HG03139 (cell line): ENCODE measurements around the gene PAX7.

Experiments used
- ATAC-seq: cut with Tn5 transposase; IDR thresholded peaks from one replicate; pipeline ENCODE4 v1.9.1; 2021; ENCODE audit not compliant: unreplicated experiment

The PAX7 gene

GRCh38 chr1:18618546-18619466 is 11.8 kb upstream of the PAX7 start:
- no peak for ATAC-seq

GRCh38 chr1:18619467-18619835 is 11.2 kb upstream of the PAX7 start:
- no peak for ATAC-seq

DNA sequence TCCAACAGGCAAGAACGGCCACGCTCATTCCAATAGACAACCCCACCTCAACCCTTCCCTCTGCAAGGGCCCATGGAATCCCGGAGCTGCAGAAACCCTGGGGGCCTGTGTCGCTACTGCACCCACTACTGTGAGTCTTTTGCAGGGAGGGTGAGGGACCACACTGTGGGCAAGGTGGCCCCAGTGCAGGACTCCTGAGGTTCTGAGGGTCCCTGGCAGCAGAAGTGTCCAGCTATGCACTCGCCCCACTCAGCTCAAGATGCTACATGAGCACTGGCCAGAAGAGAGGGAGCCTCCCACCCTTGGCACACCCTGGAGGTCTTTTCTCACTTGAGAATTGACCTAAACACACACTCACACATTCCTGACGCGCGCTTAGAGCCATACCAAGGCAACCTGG is 2.1 kb upstream of the PAX7 start:
- ATAC-seq = no peak

DNA sequence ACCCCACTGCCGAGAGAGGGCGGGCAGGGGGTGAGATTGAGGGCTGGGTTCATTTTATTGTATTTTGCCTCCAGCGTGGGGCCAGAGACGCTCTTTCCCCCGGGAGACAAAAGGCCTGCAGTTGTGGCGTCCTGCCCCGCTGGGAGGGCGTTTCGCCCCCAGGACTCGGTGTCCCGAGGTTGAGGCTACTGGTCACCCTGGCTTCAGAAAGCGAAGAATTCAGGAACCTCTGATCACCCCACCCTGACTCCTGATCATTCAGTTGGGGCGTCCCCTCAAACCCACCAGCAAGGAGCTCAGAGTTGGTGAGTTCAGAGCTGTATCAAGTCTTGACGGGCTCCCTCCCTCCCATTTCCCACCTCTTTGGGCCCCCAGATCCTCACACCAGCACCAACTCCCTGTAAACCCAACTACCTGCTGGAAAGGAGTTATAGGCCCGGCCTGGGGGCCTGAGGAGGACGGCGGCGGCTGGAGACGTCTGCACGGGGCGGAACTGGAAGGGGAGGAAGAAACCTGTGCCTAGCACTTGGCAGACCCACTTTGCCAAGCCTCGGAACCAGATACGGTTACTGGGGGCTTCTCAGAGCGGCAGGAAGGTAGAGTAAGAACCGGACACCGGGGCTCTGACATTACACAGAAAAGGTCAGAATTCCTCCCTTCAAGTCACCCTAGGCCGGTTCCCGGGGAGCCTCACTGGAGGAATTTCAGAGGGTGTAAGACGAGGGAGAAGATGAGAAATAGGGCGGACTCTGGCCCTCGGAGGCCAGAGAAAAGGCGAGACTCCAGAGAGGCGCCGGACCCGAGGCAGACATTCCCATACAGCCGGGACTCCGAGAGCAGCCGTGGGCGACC is 761 bp upstream of the PAX7 start:
- ATAC-seq = no peak

DNA sequence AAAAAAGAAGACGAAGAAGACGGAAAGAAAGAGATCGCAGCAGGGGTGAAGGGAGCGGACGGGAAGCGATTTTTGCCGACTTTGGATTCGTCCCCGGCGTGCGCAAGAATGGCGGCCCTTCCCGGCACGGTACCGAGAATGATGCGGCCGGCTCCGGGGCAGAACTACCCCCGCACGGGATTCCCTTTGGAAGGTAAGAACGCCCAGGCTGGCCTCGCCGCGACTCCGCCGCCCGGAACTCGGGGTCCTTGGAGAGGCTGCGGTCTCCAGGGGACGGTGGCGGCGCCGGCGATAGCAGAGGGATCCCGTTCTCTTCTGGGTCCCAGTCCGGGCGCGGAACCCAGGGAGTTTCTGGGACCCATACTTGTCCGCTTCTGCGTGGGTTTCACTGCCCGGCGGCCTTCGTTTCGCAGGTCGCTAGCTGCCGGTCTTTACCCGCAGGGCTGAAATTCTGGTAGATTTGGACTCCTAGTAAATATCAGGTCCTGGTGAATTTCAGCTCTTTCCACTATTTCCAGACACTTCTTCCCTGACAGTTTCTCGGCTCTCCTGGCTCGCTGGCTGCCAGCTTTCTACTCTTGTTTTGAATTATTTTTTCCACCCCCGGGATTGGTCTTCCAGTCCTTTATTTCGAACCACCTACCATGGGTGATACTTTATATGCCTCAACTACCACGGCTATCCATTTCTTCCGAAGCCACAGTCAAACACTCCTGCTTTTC is 1.0 kb downstream of the PAX7 start:
- ATAC-seq = no peak

DNA sequence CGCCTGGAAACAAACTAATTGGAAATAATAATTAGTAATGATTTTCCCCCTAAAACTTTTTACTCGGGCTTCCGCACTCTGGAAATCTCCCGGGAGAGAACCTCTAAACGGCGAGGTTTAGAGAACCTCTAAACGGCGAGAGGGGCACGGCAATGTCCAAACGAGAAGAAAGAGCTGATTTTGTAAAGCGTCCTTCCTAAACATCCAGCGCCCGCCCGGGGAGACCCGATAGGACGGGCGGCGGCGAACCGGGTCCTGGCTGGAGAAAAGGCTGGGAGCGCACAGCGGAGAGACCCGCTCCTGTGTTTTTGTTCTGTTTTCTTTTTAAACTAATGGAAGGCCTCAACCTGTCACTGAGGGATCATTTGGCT is 1.6 kb downstream of the PAX7 start:
- ATAC-seq = no peak

GRCh38 chr1:18632783-18633421 is 2.3 kb downstream of the PAX7 start:
- ATAC-seq = no peak

- no peak for ATAC-seq
These were observed 2.9 kb downstream of the PAX7 start for GRCh38 chr1:18633422-18634155.

DNA sequence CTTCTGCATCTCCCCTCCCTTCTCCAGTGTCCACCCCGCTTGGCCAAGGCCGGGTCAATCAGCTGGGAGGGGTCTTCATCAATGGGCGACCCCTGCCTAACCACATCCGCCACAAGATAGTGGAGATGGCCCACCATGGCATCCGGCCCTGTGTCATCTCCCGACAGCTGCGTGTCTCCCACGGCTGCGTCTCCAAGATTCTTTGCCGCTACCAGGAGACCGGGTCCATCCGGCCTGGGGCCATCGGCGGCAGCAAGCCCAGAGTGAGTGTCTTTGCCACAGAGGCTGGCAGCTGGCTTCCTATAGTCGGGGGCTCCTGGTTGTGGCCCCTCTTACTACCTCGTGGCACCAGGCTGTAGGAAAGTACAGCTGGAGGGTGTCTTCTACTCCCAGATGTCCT is 3.6 kb downstream of the PAX7 start:
- no peak for ATAC-seq

DNA sequence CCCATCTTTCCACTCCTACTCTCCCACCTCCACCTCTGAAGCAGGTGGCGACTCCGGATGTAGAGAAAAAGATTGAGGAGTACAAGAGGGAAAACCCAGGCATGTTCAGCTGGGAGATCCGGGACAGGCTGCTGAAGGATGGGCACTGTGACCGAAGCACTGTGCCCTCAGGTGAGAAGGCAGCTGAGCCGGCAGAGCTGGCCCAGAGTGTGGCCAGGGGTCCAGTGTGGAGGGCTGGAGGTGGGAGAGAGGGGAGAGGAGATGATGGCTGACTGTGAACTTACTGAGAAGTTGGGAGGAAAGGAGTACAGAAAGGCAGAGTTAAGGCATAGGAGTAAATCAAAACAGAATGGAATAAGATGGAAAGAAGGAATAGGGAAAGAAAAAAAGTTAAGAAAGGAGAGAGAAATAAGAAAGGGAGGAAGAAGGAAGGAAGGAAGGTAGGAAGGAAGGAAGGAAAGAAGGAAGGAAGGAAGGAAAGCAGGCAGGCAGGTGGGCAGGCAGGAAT is 4.5 kb downstream of the PAX7 start:
- ATAC-seq = no peak

GRCh38 chr1:18635891-18636595 is 5.4 kb downstream of the PAX7 start:
- no peak for ATAC-seq

DNA sequence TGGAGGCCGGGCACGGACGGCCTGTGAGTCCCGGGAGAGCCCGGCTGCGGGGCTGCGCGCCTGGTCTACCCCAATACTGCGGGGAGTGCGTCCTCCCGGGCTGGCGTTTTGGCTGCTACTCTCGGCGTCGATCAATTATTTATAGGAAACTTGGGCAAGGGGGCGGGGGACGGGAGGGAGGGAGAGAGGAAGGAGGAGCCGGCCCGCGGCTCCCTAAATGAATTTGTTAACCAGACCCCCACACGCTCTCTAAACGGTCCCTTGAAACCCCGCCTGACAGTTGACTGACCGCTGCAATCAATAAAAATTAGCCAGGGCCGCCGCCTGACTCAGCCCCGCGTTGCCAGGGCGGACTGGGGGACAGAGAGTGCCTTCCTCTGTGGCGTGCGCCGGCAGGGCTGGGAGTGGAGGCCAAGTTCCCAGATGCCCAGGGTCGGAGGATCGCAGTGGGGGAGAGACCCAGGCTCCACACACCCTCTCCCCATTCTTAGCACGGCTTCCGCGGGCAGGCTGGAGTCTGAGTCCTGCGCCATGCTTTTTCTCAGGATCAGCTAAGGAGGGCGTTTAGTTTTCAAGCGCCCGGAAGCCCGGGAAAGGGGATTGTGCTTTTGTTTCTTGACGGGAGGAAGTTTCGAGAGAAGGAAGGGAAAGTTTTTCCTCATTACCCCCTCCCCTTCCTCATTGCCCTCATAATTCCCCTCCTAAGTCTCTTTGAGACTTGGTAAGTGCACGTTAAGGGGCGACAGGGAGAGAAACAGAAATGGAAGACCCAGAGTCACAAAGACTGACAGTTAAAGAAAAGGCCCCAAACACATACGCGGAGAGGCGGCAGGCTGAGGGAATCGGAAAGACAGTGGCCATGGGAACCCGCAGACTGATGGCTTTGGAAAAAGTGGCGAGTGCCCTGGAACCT is 6.2 kb downstream of the PAX7 start:
- no peak for ATAC-seq

DNA sequence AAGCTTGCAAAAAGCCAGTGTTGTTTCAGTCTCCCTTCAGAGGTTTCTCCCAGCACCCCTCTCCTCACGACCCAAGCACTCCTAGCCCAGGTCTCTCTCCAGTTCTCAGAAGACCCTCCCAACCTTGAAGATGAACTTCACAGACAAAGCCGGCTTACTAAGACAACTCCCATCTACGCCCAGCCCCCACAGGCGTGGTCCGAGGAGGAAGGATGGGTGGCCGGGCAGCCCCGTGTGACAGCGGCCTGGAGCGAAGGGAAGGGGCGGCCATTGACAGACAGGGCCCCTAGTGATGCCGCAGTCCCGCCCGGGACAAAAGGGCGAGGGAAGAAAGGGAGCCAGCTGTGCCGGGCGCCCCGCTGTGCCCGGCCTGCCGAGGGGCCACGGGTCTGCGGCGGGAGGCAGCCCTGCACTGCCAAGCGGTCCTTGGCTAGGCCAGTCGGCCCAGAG is 6.9 kb downstream of the PAX7 start:
- no peak for ATAC-seq

DNA sequence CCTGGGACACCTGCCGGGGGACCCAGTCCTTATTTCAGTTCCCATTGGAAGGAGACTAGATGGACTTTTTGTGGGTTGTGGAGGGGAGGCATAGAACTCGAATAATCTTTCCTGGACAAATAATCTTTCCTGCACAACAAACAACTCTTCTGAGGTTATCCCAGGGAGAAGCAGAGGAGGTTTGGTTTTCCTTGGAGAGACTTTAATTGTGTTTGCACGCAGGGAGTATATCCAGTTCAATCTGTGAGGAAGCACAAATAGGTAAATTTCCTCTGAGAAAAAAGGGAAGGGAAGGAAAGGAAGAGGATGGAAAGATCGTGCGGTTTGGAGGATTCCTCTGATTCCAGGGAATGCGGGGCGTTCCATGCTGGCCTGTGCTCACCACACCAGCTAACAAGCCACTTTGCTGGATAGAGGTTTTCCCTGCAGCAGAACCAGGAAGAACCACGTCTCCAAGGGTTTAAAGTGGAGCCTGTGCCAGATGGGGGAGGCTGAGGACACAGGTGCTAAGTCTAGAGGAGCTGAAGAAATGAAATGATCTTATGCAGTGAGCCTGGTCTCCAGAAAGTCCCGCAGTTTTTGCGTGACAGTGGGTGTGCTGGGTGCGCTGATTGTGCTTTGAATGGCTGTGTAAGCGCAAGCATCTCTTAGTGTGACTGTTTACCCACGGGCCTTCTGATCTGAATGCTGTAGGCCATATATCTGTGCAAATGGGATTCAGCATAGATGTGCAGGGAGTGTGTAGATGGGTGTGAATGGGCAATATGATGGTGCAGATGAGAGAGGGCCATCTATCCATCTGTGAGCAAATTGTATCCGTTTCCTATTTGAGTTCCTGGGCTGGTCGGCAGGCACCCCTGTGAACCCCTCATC is 7.6 kb downstream of the PAX7 start:
- no peak for ATAC-seq

DNA sequence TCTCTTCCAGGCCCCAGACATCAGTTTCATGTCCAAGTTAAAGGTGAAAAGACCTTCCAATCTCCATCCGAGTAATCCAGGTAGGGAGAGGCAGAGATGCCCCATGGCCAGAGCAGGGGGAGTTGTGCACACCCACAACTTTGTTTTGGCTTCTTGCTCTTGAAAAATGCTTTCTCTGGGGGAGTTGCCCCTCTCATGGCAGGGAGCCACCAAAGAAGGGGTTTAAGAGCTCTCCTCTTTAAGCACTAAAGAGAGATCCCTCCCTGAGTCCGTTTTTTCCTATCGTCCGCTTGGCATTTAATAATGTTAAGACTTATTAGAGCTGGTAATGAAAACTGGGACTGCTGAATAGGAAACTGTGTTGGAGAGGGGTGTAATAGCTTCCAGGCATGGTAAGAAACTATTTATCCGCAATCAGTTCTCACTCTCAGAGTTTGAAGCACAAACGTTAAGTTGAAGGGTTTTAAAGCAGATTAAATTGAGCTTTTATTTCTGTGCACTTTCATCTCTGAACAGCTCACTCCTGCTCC is 8.3 kb downstream of the PAX7 start:
- ATAC-seq = no peak

DNA sequence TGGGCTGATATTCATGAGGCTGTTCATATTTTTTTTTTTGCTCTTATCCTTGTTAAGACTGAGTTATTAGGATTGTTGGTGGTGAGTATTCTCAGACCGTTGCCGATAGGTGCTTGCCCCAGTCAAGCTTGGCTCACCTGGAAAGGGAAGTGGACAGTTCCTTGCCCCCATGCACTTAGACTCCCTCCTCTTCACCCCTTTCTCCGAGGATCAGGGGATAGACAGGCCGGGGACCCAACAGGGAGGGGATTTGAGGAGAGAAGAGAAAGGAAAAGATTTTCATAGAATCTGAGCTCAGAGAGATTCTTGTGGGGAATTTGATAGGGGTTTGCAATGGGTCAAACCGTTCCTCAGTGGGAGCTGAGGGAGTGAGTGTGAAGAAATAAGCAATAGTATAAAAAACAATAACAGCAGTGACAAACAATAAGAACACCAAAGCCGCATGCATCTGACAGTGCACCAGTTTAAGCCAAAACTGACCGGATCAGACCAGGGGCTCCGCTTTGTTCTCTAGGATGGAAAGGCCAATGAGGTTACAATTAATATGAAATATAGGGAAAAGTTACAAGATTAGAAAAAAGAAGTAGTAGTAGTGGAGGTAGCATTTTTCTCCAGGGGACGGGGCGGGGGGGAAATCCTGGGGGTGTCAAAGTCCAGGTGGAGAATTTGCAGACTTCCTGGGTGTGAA is 8.9 kb downstream of the PAX7 start:
- no peak for ATAC-seq
